ENCODE data around the gene ITGB3. TPM values are rescaled to one million over a fixed set of nuclear protein-coding genes. Genes with fewer than 3 reads are reported as not detected.

The ITGB3 gene
- total and polyA plus RNA-seq, 8 donors: 9.4 to 12.0 (median 10.6) TPM

DNA sequence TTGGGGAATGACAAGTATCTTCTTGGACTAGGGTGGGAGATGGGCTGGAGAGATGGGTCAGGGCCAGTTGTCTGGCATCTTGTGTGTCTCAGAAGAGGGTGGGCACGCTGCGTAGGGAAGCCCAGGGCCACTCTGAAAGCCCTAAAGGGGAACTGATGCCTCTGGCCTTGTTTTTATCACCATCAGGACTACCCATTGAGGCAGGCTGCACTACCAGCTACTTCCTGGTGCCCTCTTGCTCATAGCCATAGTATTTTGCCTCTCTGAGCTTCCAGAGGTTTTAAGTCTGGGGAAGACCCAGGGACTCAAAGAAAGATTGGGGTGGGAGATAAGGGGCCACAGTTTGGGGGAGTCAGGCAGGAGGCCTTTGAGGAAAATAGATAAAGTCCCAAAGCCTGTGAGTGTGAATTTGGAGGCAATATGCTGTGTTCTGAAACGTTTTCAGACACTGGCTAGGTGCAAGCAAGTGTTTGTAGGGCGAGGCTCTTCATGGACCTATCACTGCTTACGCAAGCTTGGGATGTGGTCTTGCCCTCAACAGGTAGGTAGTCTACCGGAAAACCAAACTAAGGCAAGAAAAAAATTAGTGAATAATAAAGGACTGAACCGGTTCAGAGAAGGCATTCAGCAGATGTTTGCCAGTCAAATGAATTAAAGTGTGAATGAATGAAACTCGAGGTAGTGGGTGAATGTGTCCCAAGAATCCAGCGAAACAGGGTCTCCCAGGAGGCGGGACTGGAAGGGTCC, 688 bp upstream of the ITGB3 start:
- Histone ChIP-seq H3K4me3 (peak overlapping the region; percentile 55 to 58), H3K4me1 (peaks cover 5 to 12% of the 10 kb centered on the region in 2 donors), H3K36me3 (no peaks in the 10 kb centered on the region), H3K9me3 (no peaks in the 10 kb centered on the region), H3K27me3 (peaks cover 8 to 59% of the 10 kb centered on the region in 2 donors), H3K27ac (peak overlapping the region in 1 of 2 donors; percentile 59)
- TF ChIP-seq, protein P1, sequence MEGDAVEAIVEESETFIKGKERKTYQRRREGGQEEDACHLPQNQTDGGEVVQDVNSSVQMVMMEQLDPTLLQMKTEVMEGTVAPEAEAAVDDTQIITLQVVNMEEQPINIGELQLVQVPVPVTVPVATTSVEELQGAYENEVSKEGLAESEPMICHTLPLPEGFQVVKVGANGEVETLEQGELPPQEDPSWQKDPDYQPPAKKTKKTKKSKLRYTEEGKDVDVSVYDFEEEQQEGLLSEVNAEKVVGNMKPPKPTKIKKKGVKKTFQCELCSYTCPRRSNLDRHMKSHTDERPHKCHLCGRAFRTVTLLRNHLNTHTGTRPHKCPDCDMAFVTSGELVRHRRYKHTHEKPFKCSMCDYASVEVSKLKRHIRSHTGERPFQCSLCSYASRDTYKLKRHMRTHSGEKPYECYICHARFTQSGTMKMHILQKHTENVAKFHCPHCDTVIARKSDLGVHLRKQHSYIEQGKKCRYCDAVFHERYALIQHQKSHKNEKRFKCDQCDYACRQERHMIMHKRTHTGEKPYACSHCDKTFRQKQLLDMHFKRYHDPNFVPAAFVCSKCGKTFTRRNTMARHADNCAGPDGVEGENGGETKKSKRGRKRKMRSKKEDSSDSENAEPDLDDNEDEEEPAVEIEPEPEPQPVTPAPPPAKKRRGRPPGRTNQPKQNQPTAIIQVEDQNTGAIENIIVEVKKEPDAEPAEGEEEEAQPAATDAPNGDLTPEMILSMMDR (IDR thresholded peaks at IDR 0.05): no peak
- DNase-seq (no peak), ATAC-seq (no peak)
- intact Hi-C loops (cut with DNase I): no loop called here

DNA sequence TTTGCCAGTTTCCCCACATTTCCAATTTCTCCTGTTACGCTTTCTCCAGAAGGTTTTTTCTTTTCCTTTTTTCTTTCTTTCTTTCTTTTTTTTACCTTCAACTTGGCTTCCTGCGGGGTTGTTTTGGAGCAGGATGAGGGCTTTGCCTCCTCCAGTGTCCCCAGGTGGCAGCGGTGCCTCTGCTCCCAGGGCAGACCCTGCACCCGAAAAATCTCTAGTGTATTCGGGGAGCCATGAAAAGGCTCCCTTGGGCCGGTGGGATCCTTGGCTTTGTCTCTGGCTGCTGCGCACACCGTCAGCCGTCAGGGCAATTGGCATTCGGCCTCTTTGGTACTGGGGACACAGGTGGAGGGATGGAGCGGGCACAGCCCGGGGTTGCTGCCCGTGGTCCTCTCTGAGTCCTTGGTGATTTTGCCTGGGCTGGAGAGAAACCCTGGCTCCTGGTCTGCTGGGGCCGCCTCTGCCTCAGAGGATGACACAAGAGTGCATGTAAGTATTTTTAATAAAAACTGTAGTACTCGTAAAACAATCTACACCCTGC, 846 bp downstream of the ITGB3 start:
- Histone ChIP-seq H3K9me3 (no peaks in the 10 kb centered on the region), H3K4me3 (peak overlapping the region; percentile 55 to 58), H3K27ac (no peak overlapping the region), H3K36me3 (no peaks in the 10 kb centered on the region), H3K4me1 (peaks cover 7 to 18% of the 10 kb centered on the region in 2 donors), H3K27me3 (peaks cover 8 to 66% of the 10 kb centered on the region in 2 donors)
- TF ChIP-seq, protein P1 (IDR thresholded peaks at IDR 0.05): no peak
- DNase-seq (no peak), ATAC-seq (no peak)
- intact Hi-C loops (cut with DNase I): no loop called here

DNA sequence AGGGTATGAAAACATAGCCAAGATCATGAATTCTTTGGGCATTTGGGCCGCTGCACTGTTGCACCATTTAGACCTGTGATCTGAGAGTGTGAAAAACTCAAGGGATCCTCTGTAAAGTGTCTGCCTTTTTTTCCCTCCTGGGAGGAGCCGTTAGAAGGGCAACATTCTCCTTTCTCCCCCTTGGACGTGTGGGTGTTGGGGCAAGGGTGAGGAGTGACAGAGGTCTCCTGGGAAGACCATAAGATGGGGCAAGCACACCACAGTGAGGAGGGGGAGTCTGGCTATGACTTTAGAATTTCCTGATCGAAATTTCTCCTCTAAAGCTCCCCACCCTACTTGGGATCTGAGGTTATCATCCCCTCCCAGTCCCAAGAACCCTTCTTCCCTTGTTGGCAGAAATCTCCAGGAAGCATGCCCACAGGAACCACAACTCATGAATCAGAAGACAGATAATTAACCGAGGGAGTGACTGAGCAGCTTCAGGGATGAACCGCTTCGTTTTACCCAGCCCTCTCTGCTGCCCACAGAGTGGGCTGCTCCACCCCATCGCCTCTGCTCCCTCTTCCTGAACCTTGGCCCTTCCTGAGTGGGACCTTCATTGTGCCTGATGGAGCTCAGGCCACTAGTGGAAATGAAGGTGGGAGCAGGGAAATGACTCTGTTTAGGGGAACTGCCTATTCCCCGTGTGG, 4.2 kb downstream of the ITGB3 start:
- Histone ChIP-seq H3K9me3 (no peaks in the 10 kb centered on the region), H3K36me3 (no peaks in the 10 kb centered on the region), H3K4me3 (no peak overlapping the region), H3K4me1 (peaks cover 7 to 18% of the 10 kb centered on the region in 2 donors), H3K27ac (no peak overlapping the region), H3K27me3 (peaks cover 8 to 58% of the 10 kb centered on the region in 2 donors)
- intact Hi-C loops (cut with DNase I): no loop called here
- TF ChIP-seq, protein P1 (IDR thresholded peaks at IDR 0.05): no peak
- DNase-seq (no peak), ATAC-seq (peak; percentile 8)

DNA sequence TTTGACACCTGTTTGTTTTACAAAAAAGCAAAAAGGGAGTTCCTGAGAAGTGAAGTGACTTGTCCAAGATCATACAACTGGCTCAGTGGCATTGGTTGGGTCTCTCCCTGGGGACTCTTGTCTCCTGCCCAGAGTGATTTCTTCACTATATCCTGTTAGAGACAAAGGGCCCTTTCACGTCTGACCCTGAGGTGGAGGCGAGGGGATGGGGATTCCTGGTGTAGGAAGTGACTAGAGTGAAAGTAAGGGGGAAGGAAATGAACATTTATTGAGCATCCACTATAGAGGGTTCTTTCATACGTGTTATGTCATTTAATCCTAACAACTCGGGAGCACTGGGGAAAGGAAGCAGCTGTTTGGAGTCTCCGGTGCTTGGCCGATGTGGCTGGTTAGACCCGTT, 9.0 kb downstream of the ITGB3 start:
- Histone ChIP-seq H3K4me3 (no peak overlapping the region), H3K4me1 (peaks cover 9 to 16% of the 10 kb centered on the region in 2 donors), H3K27me3 (peaks cover 0 to 11% of the 10 kb centered on the region in 2 donors), H3K36me3 (no peaks in the 10 kb centered on the region), H3K27ac (no peak overlapping the region), H3K9me3 (no peaks in the 10 kb centered on the region)
- DNase-seq (no peak), ATAC-seq (no peak)
- intact Hi-C loops (cut with DNase I): no loop called here
- TF ChIP-seq, protein P1 (IDR thresholded peaks at IDR 0.05): no peak

DNA sequence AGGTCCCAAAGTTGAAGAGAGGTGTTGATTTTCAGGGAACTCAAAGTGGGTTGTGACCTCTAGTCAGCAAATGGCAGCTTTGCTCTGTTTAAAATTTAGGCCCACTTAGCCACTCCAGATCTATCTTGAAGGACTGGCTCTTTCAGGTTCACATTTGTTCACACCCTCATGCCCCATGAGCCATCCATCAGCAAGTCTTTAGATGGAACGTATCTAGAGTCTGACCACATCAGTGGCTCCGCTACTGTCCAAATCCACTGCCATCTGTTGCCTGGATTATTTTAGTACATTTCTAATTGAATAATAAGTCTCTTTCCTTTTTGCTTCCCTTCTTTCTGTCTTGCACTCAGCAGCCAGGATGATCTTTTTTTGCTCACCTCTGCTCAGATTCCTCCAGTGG, 10.5 kb downstream of the ITGB3 start:
- TF ChIP-seq, protein P1 (IDR thresholded peaks at IDR 0.05): no peak
- H3K4me3 ChIP-seq: no peak overlapping the region
- no peak for DNase-seq

More for the DNA sequence above, 10.5 kb downstream of the ITGB3 start:
- intact Hi-C loops (cut with DNase I): no loop called here
- Histone ChIP-seq H3K27ac (no peak overlapping the region), H3K4me1 (peaks cover 6 to 10% of the 10 kb centered on the region in 2 donors), H3K36me3 (no peaks in the 10 kb centered on the region), H3K27me3 (no peaks in the 10 kb centered on the region), H3K9me3 (no peaks in the 10 kb centered on the region)
- no peak for ATAC-seq
